CD4-positive, alpha-beta T cell (primary cell): ENCODE results near the gene HOXA9. TPM values are rescaled to one million over a fixed set of nuclear protein-coding genes. Genes with fewer than 3 reads are reported as not detected.

Experiments
- ATAC-seq: fragments of 200-7000 bp; cut with Tn5 transposase; one replicate; pipeline ENCODE4 v1.10.0; 2022; ENCODE audit warnings: mild to moderate bottlenecking; ENCODE audit not compliant: poor library complexity
- CTCF ChIA-PET: fragments of 350-600 bp; sonication (Branson Sonifier 250); formaldehyde crosslinking; loops from one replicate; lab custom pipeline; 2021; ENCODE audit warnings: antibody characterized with exemption, inconsistent platforms; lab: Charles Lee
- POLR2A ChIA-PET: fragments of 350-600 bp; sonication (Branson Sonifier 250); formaldehyde crosslinking; loops from one replicate; lab custom pipeline; 2021; ENCODE audit warnings: antibody characterized with exemption, inconsistent platforms; lab: Charles Lee
- DNase-seq, 14 experiments: peaks; one replicate each; pipeline ENCODE4 v3.0.0-alpha.2; 2013 to 2020; ENCODE audit warnings: mixed read lengths in 2 of 14
- H3K27ac ChIP-seq, 2 donors: one replicate each; pipeline versions ENCODE4 v1.5.1 to v1.7.0; 2013; ENCODE audit warnings: low read length in 2 of 2, low read depth in 1 of 2, mild to moderate bottlenecking in 1 of 2
- H3K27me3 ChIP-seq, 2 experiments: 1 replicate in 1 of 2; 2 replicates in 1 of 2; pipeline versions ENCODE4 v1.6.1 to v1.7.0; 2013; ENCODE audit warnings: low read length in 2 of 2, control low read depth in 1 of 2, mild to moderate bottlenecking in 1 of 2, moderate library complexity in 1 of 2; ENCODE audit not compliant: insufficient read depth in 2 of 2, control insufficient read depth in 1 of 2
- H3K36me3 ChIP-seq: one replicate; pipeline ENCODE4 v1.6.1; 2013; ENCODE audit warnings: low read length, control low read depth; ENCODE audit not compliant: insufficient read depth
- H3K4me1 ChIP-seq: one replicate; pipeline ENCODE4 v1.6.1; 2013; ENCODE audit warnings: low read length, control low read depth; ENCODE audit not compliant: insufficient read depth
- H3K4me3 ChIP-seq: one replicate; pipeline ENCODE4 v1.5.1; 2013; ENCODE audit warnings: mild to moderate bottlenecking, low read length, moderate library complexity
- H3K9me3 ChIP-seq, 2 experiments: 1 replicate in 1 of 2; 2 replicates in 1 of 2; pipeline versions ENCODE4 v1.6.1 to v1.7.0; 2013; ENCODE audit warnings: low read length in 2 of 2, mild to moderate bottlenecking in 2 of 2, control low read depth in 1 of 2, moderate library complexity in 1 of 2; ENCODE audit not compliant: control insufficient read depth in 1 of 2, insufficient read depth in 1 of 2
- H3K27ac Mint-ChIP-seq: one replicate; pipeline ENCODE4 v1.8.0; 2020; ENCODE audit warnings: mixed read lengths
- H3K27me3 Mint-ChIP-seq: one replicate; pipeline ENCODE4 v1.8.0; 2021; ENCODE audit warnings: mixed read lengths
- H3K36me3 Mint-ChIP-seq: one replicate; pipeline ENCODE4 v1.8.0; 2021; ENCODE audit warnings: low read depth, mixed read lengths
- H3K4me1 Mint-ChIP-seq: one replicate; pipeline ENCODE4 v1.8.0; 2021; ENCODE audit warnings: low read depth, mixed read lengths
- H3K4me3 Mint-ChIP-seq: one replicate; pipeline ENCODE4 v1.8.0; 2020; ENCODE audit warnings: mild to moderate bottlenecking, mixed read lengths
- H3K9me3 Mint-ChIP-seq: one replicate; pipeline ENCODE4 v1.8.0; 2020; ENCODE audit warnings: mixed read lengths
- CTCF ChIP-seq: fragments of 200-600 bp; IDR thresholded peaks from one replicate; pipeline ENCODE4 v1.8.0; 2022; ENCODE audit warnings: antibody characterized with exemption, mild to moderate bottlenecking
- intact Hi-C, 2 experiments: fragments of 100-400 bp; cut with DNase I in 1 of 2; cut with micrococcal nuclease in 1 of 2; formaldehyde crosslinking; loops; one replicate each; pipeline versions ENCODE4 v1.15.1 to v1.9.0; 2023 to 2025; cut with DNase I, micrococcal nuclease
- total RNA-seq, 174 experiments: library from RNA in 2 of 174; stranded (reverse) in 2 of 174; gene quantifications; one replicate each; pipeline ENCODE4 v1.2.3 and lab custom pipeline; 2021 to 2026

HOXA9 gene
- total RNA-seq, 2 experiments from 2014 or later, result not detected

DNA sequence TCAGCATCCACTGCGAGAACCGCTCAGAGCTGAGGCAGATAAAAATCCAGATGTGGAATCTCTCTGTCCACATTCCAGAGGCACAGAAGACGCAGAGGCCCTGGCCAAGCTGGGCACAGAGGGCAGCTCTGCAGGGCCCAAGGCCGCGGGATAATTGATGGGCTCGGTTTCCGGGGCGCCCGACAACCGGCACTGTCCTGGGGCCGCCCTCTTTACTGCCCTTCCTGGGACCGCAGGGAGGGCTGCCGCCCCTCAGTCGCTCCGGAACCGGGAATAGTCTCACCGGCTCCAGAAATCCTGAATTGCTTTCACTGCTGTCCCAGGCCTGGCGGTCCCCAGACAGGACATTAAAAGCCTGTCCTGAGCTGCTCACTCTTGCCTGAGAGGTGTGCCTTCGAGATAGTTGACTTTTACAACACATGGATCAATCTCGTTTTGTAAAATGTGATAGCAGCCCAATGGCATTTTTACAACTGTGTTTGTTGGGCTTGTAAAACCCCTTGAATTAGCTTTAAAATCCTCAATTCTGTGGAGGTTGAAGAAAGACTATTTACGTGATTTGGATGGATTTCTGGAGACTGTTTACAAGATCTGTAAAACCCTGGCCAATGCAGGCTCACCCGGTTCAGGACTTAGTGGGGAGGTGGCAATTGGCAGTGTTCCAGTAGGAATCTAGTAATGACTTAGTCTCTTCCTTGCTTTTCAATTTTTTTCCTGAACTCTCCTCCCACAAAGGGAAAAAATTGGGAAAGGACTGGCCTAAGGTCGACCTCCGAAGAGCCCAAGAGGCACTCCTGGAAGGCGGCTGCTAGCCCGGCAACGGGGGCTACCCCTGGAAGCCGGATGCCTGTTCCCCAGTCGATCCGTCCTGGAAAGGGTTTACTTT lies 16.3 kb downstream of the HOXA9 start:
- intact Hi-C loops, result no loop called here
- Histone ChIP-seq H3K4me1 (peaks cover 43% of the 10 kb centered on the region), H3K9me3 (peaks cover 0 to 62% of the 10 kb centered on the region in 2 experiments), H3K27ac (no peak overlapping the region), H3K27me3 (peaks cover 81 to 87% of the 10 kb centered on the region in 2 experiments), H3K4me3 (no peak overlapping the region), H3K36me3 (no peaks in the 10 kb centered on the region)
- Mint-ChIP-seq H3K36me3 (no peaks in the 10 kb centered on the region), H3K4me3 (no peak overlapping the region), H3K27me3 (peaks cover 89% of the 10 kb centered on the region), H3K4me1 (peaks cover 33% of the 10 kb centered on the region), H3K27ac (no peak overlapping the region), H3K9me3 (no peaks in the 10 kb centered on the region)
- DNase-seq (no peak), ATAC-seq (no peak)
- POLR2A ChIA-PET, result interaction anchor here (1.1 kb wide), 2 partner anchors 13 to 35 kb away, joined by 3 read pairs; no protein-coding TSS in a partner anchor
- TF ChIP-seq CTCF, result no peak
- CTCF ChIA-PET, result interaction anchor here (1.8 to 4.0 kb wide), 3 partner anchors 13 to 780 kb away, joined by 4 to 51 read pairs (median 10); no protein-coding TSS in a partner anchor

DNA sequence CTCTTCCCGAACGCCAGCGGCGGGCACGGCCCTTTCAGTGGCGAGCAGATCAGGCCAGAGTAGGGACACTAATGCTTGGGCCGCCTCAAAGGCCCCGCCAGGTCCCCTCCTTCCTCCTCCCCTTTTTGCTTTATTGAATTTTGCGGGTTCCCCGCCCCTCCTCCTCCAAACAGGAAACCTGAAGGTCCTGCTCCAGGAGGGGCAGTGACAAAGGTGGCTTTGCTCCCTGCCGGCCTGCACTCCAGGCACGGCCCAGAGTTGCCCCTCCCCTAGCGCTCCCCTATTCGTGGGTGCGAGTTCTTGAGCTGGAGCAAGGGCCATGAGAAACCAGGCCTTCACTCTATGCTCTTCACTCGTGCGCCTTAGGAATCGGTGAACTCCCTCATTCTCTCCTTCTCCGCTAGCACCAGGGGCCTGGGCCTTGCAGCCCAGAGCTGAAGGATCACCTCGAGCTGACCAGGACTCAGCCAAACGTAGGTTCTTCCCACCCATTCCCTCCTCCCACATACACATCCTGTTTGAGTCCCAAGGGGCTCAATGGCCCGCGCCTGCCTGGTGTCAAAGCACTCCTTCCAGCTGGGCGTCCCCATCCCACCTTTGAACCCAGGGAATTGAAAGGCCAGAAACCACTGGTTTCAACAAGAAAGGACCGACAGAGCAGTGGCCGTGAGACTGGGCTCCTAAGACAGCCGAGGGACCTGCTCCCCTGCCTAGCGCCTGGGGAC lies 17.1 kb downstream of the HOXA9 start:
- ChIA-PET CTCF (interaction anchor here (1.8 to 4.0 kb wide), 2 partner anchors 14 to 779 kb away, joined by 4 to 51 read pairs; no protein-coding TSS in a partner anchor), POLR2A (interaction anchor here (0.9 to 1.1 kb wide), 3 partner anchors 14 to 35 kb away, joined by 3 read pairs; no protein-coding TSS in a partner anchor)
- Mint-ChIP-seq H3K36me3 (no peaks in the 10 kb centered on the region), H3K27ac (no peak overlapping the region), H3K27me3 (peaks cover 83% of the 10 kb centered on the region), H3K9me3 (no peaks in the 10 kb centered on the region), H3K4me3 (peak overlapping the region; percentile 65), H3K4me1 (peaks cover 32% of the 10 kb centered on the region)
- Histone ChIP-seq H3K27ac (no peak overlapping the region), H3K4me3 (no peak overlapping the region), H3K36me3 (no peaks in the 10 kb centered on the region), H3K27me3 (peaks cover 73 to 86% of the 10 kb centered on the region in 2 experiments), H3K9me3 (peaks cover 0 to 61% of the 10 kb centered on the region in 2 experiments), H3K4me1 (peaks cover 42% of the 10 kb centered on the region)
- intact Hi-C loops, result no loop called here
- no peak for TF ChIP-seq CTCF
- no peak for ATAC-seq
- peak in 1 of 14 experiments; percentile 32 for DNase-seq
